CD4-positive, alpha-beta T cell treated with Interleukin-4 for 1 hour (primary cell): Measurements from ENCODE around the gene ZBTB21.
"Not testable (repeated sequence)": the region's sequence is repeated elsewhere in the genome, so short reads cannot be mapped to it uniquely, and the experiment has no call there.

ENCODE experiments used
- DNase-seq, 2 donors: peaks; one replicate each; pipeline ENCODE4 v3.0.0-alpha.2; 2020 to 2022

ZBTB21 gene

DNA sequence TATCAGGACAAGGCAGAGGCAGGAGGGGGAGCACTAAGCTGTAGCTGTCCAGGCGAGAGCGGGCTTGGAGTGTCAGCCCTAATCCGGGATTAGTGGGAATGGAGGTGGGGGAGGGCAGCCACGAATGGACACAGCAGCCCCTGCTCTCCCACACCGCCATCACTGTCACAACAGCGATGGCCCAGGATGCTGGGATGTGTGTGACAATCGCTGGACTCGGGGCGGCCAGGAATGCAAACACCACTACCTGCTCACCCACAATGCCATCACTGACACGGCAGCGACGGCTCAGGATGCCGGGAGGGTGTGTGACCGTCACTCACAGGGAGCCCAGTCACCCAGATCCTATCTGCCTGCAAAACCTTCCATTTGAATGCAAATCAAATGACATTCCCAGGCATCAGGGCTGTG, 59.2 kb downstream of the ZBTB21 start:
- no peak for DNase-seq

GRCh38 chr21:41949631-41950030, 60.5 kb downstream of the ZBTB21 start:
- not testable (repeated sequence) for DNase-seq

DNA sequence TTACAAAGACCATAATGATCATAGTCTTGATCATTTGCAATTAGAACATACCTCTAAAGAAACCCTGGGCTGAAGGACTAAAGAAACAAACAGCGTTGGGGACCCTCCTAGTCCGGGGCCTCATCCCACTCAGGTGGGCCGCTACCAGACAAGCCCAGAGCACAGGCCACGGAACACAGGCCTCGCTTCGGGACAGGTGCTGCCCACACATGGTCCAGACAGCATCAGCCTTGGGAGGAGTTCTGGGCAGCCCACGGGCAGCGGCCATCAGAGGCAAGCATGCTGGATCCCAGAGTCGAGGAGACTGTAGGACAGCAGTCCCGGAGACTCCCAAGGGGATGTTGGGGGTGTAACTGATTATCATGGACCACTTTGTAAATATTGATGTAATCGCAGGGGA, 61.3 kb downstream of the ZBTB21 start:
- no peak for DNase-seq

DNA sequence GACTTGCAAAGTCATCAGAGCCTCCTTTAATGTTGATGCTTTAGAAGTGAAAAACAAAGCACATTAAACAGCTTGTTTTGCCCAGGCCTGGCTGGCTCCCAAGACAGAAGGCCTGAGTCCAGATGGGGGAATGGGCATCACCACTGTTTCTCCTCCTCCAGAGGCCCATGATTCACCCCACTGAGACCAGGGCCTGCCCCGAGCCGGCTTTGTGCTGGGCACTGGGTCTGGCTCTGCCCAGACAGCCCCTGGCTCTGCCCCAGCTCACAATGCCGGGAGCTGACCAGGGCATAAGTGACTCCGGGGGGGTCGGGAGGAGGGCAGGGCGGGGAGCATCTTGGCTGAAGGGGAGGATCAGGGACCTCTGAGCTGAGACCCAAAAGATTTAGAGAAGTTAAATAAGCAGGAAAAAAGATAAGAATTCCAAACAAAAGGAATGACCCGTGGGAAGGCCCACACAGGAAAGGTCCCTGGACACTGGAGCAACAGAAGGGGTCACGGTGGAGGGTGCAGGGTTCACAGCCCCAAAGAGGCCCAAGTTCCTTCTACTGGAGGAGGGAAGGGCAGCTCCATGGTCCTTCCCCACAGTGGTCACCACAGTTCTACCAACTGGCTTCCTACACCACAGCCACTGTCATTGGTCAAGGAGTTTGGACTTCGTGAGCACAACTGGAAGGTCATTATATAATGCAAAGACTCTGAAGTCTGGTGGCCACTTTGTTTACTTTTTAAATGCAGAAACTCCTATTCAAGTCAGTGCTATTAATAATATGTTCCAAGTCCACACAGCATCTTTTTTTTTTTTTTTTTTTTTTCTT, 61.9 kb downstream of the ZBTB21 start:
- no peak for DNase-seq

DNA sequence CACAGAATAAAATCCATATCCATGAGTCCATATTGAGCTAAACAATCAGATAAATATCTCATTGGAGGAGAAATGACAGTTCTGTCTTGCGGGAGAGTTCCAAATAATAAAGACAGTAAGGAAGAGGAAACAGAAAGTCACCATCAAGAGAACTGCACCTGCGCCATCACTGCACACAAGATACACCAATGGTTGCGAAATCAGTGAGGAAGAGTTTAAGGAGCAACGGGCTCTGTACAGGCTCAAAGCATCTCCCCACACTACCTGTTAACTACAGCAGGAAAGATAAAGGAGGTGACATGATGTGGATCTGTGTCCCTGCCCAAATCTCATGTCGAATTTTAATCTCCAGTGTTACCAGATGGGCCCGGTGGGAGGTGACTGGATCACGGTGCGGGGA, 64.2 kb downstream of the ZBTB21 start:
- no peak for DNase-seq

DNA sequence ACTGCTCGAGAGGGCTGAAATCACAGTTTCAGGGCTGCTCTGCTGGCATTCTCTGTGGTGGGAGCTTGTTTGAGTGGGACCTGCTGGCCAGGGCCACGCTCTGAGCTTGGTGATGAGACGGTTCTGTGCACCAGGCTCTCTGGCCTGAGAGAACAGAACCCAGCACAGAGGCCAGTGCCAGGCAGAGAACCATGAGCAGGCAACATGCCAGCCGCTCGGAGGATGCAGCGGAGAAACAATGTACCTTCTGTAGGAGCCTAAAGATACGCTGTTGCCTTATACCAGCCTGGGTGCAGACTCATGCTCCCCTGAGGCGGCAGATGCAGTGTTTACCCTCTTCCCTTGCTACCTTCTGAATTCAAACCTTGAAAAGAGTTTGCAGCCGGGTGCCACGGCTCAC, 66.3 kb downstream of the ZBTB21 start:
- no peak for DNase-seq

GRCh38 chr21:41942457-41942856, 67.7 kb downstream of the ZBTB21 start:
- DNase-seq: no peak

DNA sequence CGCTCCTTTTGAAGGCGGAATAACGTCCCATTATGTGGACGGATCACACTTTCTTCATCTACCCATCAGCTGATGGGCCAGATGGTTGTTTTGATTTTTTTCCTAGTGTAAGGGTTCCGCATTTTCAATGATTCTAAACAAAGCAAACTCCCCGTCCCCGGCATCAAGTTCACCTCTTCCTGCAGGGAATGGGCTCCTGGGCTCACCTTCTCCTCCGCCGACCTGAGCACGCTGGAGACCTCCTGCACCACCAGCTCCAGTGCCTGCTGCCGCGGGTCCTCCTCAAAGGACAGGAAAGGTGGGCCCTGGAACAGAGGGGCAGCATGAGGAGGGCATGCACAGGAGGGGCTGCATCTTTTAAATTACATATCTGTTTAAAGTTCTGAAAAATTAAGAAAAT, 68.2 kb downstream of the ZBTB21 start:
- no peak for DNase-seq

- DNase-seq: no peak
Measured at GRCh38 chr21:41940431-41940830, 69.7 kb downstream of the ZBTB21 start.

DNA sequence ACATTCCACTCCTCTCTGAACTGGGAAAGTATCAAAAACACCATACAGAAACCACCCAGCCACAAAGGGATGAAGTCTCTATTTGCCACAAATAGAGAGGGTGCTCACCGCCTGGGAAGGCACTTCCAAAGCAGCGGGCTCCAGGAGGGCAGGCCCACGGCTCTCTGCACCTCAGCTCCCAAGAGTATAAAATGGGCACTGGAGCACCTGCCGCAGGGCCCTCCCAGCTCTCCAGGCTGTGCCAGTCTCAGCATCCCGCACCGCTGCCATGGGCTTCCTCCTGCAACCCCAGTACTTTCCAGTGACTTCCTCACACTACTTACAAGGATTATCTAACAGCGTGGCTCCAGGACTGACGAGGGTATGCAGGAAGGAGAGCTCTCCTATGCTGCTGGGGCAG, 70.8 kb downstream of the ZBTB21 start:
- DNase-seq: no peak
